Umbilical cord (tissue), 2 donors: ENCODE data around the gene PARP3. TPM values are rescaled to one million over a fixed set of nuclear protein-coding genes. Genes with fewer than 3 reads are reported as not detected.
"Not testable (repeated sequence)": the region's sequence is repeated elsewhere in the genome, so short reads cannot be mapped to it uniquely, and the experiment has no call there.

Experiments used
- DNase-seq: peaks from one replicate; pipeline ENCODE4 v3.0.0-alpha.2; 2015; ENCODE audit warnings: low spot score
- total RNA-seq: library from RNA; depleted of rRNA; stranded (reverse); fragments of >200 nt; gene quantifications from one replicate; pipeline ENCODE4 v1.2.3, GENCODE V29; 2014; ENCODE audit warnings: low replicate concordance; ENCODE audit not compliant: insufficient read depth

Gene PARP3
- total RNA-seq, 1 donor from 2014 or later, result 5.5 TPM

DNA sequence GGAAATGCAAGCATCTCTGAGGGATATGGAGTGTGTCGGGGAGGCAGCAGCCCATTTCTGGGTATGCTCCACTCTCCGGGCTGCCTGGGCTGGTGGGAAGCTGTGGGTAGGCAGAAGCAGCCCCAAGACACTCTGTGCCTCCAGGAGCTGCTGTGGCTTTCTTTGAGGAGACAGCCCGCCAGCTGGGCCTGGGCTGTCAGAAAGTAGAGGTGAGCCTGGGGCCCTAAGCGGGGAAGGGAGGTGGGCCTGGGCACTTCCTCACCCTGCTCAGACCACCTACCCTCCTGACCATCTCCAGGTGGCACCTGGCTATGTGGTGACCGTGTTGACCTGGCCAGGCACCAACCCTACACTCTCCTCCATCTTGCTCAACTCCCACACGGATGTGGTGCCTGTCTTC is 42.9 kb downstream of the PARP3 start:
- DNase-seq, result no peak

DNA sequence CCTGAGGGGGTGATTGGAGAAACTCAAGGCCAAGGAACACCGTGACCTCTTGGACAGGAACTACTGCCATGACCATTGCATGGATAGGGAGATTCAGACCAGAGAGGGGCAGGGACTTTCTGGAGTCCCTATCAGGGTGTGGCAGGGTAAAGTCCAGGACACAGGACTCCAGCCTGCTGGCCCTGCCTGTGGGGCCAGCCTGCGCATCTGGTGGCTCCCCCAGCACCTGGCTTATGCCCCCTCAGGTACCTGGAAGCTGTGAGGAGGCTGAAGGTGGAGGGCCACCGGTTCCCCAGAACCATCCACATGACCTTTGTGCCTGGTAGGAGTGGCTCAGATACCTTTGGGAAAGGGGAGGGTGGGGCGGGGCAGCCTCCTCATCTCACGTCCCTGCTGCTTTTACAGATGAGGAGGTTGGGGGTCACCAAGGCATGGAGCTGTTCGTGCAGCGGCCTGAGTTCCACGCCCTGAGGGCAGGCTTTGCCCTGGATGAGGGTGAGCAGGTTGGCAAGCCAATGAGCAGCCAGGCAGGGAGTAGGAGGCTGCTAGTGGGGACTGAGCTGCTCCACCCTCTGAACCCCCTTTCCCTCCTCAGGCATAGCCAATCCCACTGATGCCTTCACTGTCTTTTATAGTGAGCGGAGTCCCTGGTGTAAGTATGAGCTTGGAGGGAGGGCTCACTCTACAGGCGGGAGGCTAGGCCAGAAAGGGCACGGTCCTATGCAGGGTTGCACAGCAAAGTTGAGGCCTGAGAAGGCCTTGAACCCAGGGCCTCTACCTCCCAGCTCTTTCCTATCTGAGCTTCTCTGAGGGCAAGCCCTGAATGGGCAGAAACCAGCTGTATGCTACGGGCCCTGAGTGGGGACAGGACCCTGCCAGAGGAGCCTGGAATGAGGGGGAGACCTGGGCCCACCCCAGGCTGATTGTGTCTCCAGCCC is 44.1 kb downstream of the PARP3 start:
- no peak for DNase-seq

DNA sequence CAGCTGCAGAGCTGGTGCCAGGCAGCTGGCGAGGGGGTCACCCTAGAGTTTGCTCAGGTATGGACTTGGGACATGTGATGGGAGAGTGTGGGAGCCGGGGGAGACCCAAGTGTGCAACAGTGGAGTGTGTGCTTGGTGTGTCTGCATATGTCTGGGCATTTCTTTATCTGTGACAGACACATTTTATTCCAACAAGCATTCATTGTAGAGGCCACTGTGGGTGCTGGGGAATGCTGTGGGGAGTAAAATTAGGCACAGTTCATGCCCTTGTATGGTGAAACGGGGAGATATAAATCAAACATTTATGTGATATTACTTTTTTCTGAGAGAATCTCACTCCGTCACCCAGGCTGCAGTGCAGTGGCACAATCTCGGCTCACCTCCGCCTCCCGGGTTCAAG is 45.4 kb downstream of the PARP3 start:
- no peak for DNase-seq

DNA sequence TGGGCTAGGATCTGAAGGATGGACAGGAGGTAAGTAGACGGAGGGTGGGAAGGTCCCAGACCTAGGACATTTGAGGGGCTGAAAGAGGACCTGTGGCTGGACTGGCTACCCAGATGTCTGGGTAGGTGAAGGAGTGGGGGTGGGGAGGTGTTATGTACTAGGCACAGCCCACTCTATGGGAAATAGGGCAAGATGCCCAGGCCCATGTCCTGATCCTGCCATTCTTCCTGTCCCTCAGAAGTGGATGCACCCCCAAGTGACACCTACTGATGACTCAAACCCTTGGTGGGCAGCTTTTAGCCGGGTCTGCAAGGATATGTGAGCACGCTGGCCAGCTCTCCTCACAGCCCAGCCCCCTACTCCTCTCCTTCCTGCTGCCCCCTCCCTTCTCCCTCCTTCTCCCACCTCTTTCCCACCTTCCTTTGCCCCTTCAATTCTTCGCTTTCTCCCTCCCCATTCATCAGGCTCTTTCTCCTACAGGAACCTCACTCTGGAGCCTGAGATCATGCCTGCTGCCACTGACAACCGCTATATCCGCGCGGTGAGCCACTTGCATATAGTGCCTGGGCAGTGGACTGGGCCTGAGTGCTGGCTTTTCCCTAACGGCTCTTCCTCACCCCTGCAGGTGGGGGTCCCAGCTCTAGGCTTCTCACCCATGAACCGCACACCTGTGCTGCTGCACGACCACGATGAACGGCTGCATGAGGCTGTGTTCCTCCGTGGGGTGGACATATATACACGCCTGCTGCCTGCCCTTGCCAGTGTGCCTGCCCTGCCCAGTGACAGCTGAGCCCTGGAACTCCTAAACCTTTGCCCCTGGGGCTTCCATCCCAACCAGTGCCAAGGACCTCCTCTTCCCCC is 46.4 kb downstream of the PARP3 start:
- DNase-seq, result no peak

DNA sequence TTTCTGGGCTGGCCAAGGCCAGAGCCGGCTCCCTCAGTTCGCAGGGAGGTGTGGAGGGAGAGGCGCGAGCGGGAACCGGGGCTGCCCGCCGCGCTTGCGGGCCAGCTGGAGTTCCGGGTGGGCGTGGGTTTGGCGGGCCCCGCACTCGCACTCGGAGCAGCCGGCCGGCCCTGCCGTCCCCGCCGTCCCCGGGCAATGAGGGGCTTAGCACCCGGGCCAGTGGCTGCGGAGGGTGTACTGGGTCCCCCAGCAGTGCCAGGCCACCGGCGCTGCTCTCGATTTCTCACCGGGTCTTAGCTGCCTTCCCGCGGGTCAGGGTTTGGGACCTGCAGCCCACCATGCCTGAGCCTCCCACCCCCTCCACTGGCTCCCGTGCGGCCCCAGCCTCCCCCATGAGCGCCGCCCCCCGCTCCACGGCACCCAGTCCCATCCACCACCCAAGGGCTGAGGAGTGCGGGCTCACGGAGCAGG is 48.4 kb downstream of the PARP3 start:
- not testable (repeated sequence) for DNase-seq

DNA sequence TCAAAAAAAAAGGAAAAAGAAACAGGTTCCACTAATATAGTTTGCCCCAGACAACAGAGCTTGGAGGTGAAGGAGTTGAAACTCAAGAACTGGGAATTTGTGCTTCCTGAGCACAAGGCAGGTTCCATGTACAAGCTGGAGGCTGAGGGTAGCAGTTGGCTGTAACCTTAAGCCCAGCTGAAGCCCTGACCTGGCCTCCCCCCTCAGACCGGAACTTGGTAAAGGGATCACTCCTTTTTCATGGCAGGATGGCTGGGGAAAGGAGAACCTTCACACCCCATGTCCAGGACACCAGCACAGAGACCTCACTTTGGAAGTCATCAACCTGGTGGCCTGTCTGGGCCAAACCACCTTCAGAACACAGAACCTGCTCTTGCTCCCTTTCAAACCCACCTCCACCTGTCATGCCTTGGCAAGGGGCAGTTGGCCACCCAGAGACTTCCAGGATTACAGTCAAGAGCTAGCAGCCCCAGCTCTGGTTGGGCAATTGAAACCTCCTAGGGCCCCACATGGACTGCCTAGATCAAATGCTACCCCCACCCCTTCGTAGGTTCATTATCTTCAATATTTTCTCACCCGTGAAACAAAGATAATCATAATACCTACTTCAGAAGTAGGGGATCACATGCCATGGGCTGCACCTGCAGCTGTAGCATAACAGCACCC is 50.0 kb downstream of the PARP3 start:
- DNase-seq, result no peak

DNA sequence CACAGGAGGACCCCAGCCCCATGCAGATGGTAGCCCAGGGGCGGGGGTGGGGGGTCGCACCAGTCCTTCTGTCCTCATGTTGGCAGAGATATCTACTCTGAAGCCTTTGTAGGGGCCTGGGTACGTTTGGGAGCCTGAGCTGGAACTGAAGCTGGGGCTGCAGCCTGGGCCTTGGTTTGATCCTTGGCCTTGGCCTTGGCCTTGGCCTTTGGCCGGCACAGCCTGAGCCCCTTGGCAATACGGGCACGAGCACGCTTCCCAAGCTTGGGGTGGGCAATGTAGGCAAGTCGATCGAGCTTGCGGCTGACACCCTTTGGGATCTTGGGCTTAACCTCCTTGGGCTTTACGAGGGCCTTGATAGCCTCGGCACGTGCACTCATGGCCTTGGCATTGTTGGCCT is 51.5 kb downstream of the PARP3 start:
- DNase-seq, result not testable (repeated sequence)

DNA sequence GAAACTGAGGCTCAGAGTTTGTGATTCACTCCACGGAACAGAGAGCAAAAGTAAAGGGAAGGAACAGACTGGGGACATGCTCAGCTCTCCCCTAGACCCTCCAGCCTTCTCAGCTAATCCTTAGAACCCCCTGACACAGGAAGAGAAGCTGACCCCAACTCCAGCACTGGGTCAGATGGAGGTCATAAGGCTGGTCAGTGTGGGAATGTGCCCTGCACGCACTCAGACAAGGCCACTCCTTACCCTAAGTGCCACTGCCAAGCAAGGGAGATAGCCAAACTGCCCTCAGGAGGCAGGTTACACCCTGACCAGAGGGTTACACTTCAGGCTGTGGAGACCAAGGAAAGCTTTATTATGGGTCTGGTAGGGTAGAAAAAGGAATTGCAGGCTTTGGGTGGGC is 52.4 kb downstream of the PARP3 start:
- no peak for DNase-seq

DNA sequence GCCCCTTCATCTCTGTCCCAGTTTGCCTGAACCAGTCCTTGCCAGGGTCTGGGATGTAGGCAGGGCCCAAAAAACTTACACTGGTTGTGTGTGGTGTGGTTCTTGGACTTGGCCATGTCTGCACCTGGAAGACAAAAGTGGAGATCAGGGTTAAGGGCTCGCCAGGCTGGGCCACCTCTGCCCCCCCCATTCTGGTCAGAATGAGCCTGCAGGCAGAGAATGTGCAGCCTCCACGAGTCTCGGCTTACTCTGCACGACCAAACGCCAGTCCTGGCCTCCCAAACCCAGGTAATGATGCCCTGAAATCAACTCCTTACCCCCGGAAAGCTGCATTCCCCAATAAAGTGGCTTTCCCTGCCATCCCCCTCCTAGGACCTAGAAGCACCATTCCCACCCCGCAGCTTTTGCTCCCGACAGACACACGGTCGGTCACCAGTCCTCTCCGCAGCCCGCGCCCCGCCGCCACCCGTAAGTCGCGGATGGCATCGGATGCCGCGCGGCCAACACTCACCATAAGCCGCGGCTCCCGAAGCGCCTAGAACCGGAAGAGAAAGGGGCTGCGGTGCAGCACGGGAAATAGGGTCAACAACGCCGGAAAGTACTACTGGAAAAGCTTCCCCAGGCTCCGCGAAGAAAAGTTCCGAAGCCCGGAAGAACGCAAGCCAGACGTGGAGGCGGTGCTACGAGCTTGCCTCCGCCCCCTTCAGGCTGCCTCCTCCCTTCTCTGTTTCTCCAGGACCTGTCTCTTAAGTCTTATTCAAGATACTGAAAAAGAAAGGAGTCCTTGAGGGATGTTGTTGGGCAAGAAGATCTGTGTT is 53.4 kb downstream of the PARP3 start, which contains the start of gene RPL29:
TSS of gene RPL29 (minus strand) at position 550 of the 818 bp plus-strand sequence. CDS start at position 116, 434 bp downstream.
- peak; percentile 97 for DNase-seq

DNA sequence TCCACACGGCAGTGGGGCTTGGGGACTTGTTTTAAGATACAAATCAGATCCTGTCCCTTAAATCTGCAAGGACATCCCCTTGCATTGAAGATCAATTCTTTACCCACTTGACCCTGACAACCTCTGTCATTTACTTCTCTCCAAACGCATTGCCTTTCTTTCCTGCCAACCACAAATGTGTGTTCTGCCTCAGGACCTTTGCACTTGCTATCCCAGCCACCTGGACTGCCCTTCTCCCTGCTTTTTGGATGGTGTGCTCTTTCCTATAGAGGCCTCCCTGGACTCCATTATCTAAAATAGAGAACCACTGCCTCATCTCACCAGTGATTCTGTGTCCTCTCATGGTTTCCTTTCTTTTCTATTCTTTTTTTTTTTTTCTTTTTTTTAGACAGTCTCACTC is 55.0 kb downstream of the PARP3 start:
- no peak for DNase-seq

DNA sequence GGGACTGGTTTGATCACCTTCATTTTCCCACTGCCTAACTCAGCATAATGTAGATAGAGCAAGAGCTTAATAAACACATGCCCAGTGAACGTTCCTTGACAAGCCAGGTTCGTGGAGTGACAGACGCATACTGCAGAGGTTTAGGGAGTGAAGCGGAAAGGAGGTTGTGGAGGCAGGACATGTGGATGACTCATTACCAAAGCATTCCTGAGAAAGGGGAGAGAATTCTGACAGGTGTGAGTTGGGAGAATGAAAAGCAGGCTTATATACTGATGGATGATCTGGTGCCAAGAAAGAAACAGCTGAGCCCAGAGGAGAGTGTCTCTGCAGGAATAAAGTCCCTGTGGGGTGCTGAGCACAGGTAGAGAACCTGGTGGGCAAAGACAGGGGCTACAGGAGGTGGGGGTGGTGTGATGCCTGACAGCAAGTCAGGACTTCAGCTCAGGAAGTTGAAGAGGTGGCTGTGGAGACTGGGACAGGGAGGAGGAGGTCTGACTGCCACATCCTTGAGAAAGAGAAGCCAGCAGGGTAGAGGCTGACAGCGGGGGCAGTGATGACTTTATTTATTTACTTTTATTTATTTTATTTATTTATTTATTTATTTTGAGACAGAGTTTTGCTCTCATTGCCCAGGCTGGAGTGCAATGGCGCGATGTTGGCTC is 55.9 kb downstream of the PARP3 start:
- DNase-seq, result peak; percentile 50

Other genes starting within 250 kb of the PARP3 start
- 0.24 TPM for gene GRM2, start 235.3 kb upstream of the PARP3 start, total RNA-seq
- gene IQCF6, start 163.1 kb upstream of the PARP3 start, total RNA-seq, result not detected
- gene IQCF2, start 80.7 kb upstream of the PARP3 start, total RNA-seq, result not detected
- 18.3 TPM for gene IQCF5, start 66.8 kb upstream of the PARP3 start, total RNA-seq
- 1.4 TPM for gene IQCF1, start 39.0 kb upstream of the PARP3 start, total RNA-seq
- gene RRP9, start 459 bp upstream of the PARP3 start, total RNA-seq, result 20.9 TPM
- gene GPR62, start 13.0 kb downstream of the PARP3 start, total RNA-seq, result not detected
- 14.2 TPM for gene PCBP4, start 25.1 kb downstream of the PARP3 start, total RNA-seq
- 20.0 TPM for gene ABHD14B, start 31.7 kb downstream of the PARP3 start, total RNA-seq
- gene ABHD14A, start 32.7 kb downstream of the PARP3 start, total RNA-seq, result 8.9 TPM
- gene ACY1, start 41.2 kb downstream of the PARP3 start, total RNA-seq, result 14.9 TPM
- gene RPL29, start 53.5 kb downstream of the PARP3 start, total RNA-seq, result 786 TPM
- gene DUSP7, start 114.2 kb downstream of the PARP3 start, total RNA-seq, result 11.6 TPM
- gene POC1A, start 212.1 kb downstream of the PARP3 start, total RNA-seq, result 3.1 TPM